SK-N-SH treated with all-trans-retinoic acid at 6 μM for 48 hours (cell line): ENCODE results near the gene RERE.

Source experiments
- ATAC-seq: fragments of 200-7000 bp; cut with Tn5 transposase; 3 replicates; pipeline ENCODE4 v1.9.1; 2020; ENCODE audit warnings: mild to moderate bottlenecking, moderate library complexity
- ARNTL ChIP-seq: fragments of 450-650 bp; formaldehyde crosslinking; IDR thresholded peaks from 2 replicates; pipeline ENCODE4 v1.5.0; 2020; ENCODE audit warnings: low read depth, mild to moderate bottlenecking, moderate library complexity, borderline replicate concordance
- BACH2 ChIP-seq: fragments of 250-450 bp; sonication (Bioruptor Pico); IDR thresholded peaks from 2 replicates; pipeline ENCODE4 v1.9.0; 2021; ENCODE audit warnings: mild to moderate bottlenecking, borderline replicate concordance
- CREB5 ChIP-seq: fragments of 250-450 bp; sonication (Bioruptor Pico); IDR thresholded peaks from 2 replicates; pipeline ENCODE4 v1.5.1; 2020; ENCODE audit warnings: low read depth, mild to moderate bottlenecking, moderate library complexity
- CSDC2 ChIP-seq: fragments of 250-450 bp; sonication (Bioruptor Pico); IDR thresholded peaks from 2 replicates; pipeline ENCODE4 v1.5.0; 2020; ENCODE audit warnings: mild to moderate bottlenecking, moderate library complexity
- CSRNP3 ChIP-seq: fragments of 250-450 bp; sonication (Bioruptor Pico); IDR thresholded peaks from 2 replicates; pipeline ENCODE4 v1.5.1; 2021; ENCODE audit warnings: mild to moderate bottlenecking, moderate library complexity
- ESRRG ChIP-seq: fragments of 250-450 bp; sonication (Bioruptor Pico); IDR thresholded peaks from 2 replicates; pipeline ENCODE4 v1.6.1; 2021; ENCODE audit warnings: mild to moderate bottlenecking
- GLIS3 ChIP-seq: fragments of 250-450 bp; sonication (Bioruptor Pico); IDR thresholded peaks from 2 replicates; pipeline ENCODE4 v1.5.0; 2020; ENCODE audit warnings: mild to moderate bottlenecking, moderate library complexity
- ISL1 ChIP-seq: fragments of 250-450 bp; sonication (Bioruptor Pico); IDR thresholded peaks from 2 replicates; pipeline ENCODE4 v2.1.2; 2022; ENCODE audit warnings: mild to moderate bottlenecking, moderate library complexity
- OSR1 ChIP-seq: fragments of 250-450 bp; sonication (Bioruptor Pico); IDR thresholded peaks from 2 replicates; pipeline ENCODE4 v1.8.0; 2022; ENCODE audit warnings: moderate library complexity, mild to moderate bottlenecking, inconsistent platforms
- PATZ1 ChIP-seq: fragments of 250-450 bp; sonication (Bioruptor Pico); IDR thresholded peaks from 2 replicates; pipeline ENCODE4 v1.8.0; 2020; ENCODE audit warnings: mild to moderate bottlenecking, moderate library complexity, borderline replicate concordance
- POU6F1 ChIP-seq: fragments of 250-450 bp; sonication (Bioruptor Pico); IDR thresholded peaks from 2 replicates; pipeline ENCODE4 v1.8.0; 2021; ENCODE audit warnings: low read depth, mild to moderate bottlenecking, moderate library complexity, borderline replicate concordance
- PPARA ChIP-seq: fragments of 250-450 bp; sonication (Bioruptor Pico); IDR thresholded peaks from 2 replicates; pipeline ENCODE4 v1.5.0; 2020; ENCODE audit warnings: mild to moderate bottlenecking, borderline replicate concordance
- RARB ChIP-seq: fragments of 250-450 bp; sonication (Bioruptor Pico); IDR thresholded peaks from 2 replicates; pipeline ENCODE4 v1.8.0; 2021; ENCODE audit warnings: mild to moderate bottlenecking, moderate library complexity
- SNAI2 ChIP-seq: fragments of 250-450 bp; sonication (Bioruptor Pico); IDR thresholded peaks from 2 replicates; pipeline ENCODE4 v1.5.0; 2020; ENCODE audit warnings: mild to moderate bottlenecking, moderate library complexity
- TCF4 ChIP-seq: fragments of 250-450 bp; sonication (Bioruptor Pico); IDR thresholded peaks from 2 replicates; pipeline ENCODE4 v1.8.0; 2021; ENCODE audit warnings: mild to moderate bottlenecking, moderate library complexity, borderline replicate concordance
- TOX ChIP-seq: fragments of 250-450 bp; sonication (Bioruptor Pico); IDR thresholded peaks from 2 replicates; pipeline ENCODE4 v1.8.0; 2021; ENCODE audit warnings: mild to moderate bottlenecking, moderate library complexity, borderline replicate concordance
- TSHZ2 ChIP-seq: fragments of 250-450 bp; sonication (Bioruptor Pico); IDR thresholded peaks from 2 replicates; pipeline ENCODE4 v1.5.0; 2020; ENCODE audit warnings: mild to moderate bottlenecking, moderate library complexity
- ZC3H10 ChIP-seq: fragments of 250-450 bp; sonication (Bioruptor Pico); IDR thresholded peaks from 2 replicates; pipeline ENCODE4 v1.5.1; 2021; ENCODE audit warnings: mild to moderate bottlenecking, moderate library complexity
- ZFP3 ChIP-seq: fragments of 250-450 bp; sonication (Bioruptor Pico); IDR thresholded peaks from 2 replicates; pipeline ENCODE4 v1.5.0; 2020; ENCODE audit warnings: mild to moderate bottlenecking, moderate library complexity
- ZFP30 ChIP-seq: fragments of 450-650 bp; formaldehyde crosslinking; IDR thresholded peaks from 2 replicates; pipeline ENCODE4 v1.5.0; 2022; ENCODE audit warnings: mild to moderate bottlenecking, moderate library complexity
- ZNF565 ChIP-seq: fragments of 450-650 bp; formaldehyde crosslinking; conservative IDR thresholded peaks from 2 replicates; pipeline ENCODE4 v1.5.0; 2020; ENCODE audit warnings: low read depth, mild to moderate bottlenecking, moderate library complexity
- ZNF70 ChIP-seq: fragments of 450-650 bp; formaldehyde crosslinking; IDR thresholded peaks from 2 replicates; pipeline ENCODE4 v1.5.0; 2020; ENCODE audit warnings: mild to moderate bottlenecking, moderate library complexity
- ZNF8 ChIP-seq: fragments of 450-650 bp; formaldehyde crosslinking; IDR thresholded peaks from 2 replicates; pipeline ENCODE4 v1.5.0; 2020; ENCODE audit warnings: mild to moderate bottlenecking, moderate library complexity

Gene RERE

GRCh38 chr1:8679929-8680663, 137.3 kb downstream of the RERE start:
- TF ChIP-seq ZNF70 (CRISPR knock-in tag) (no peak), TCF4 (CRISPR knock-in tag) (no peak), ARNTL (no peak), ZNF8 (CRISPR knock-in tag) (no peak), BACH2 (CRISPR knock-in tag) (no peak), ZNF565 (CRISPR knock-in tag) (no peak), CSDC2 (CRISPR knock-in tag) (no peak), ZC3H10 (CRISPR knock-in tag) (no peak), GLIS3 (CRISPR knock-in tag) (no peak), SNAI2 (CRISPR knock-in tag) (no peak), OSR1 (CRISPR knock-in tag) (no peak), ZFP3 (CRISPR knock-in tag) (no peak), TOX (CRISPR knock-in tag) (no peak), ISL1 (no peak), ZFP30 (CRISPR knock-in tag) (no peak), PPARA (CRISPR knock-in tag) (no peak), POU6F1 (no peak), ESRRG (no peak), CREB5 (no peak)
- ATAC-seq: no peak

GRCh38 chr1:8679395-8679800, 138.0 kb downstream of the RERE start:
- ATAC-seq: peak; percentile 82
- TF ChIP-seq ZNF565 (CRISPR knock-in tag) (no peak), ISL1 (peak; percentile 57)

GRCh38 chr1:8678673-8679394, 138.6 kb downstream of the RERE start:
- TF ChIP-seq OSR1 (CRISPR knock-in tag) (no peak), SNAI2 (CRISPR knock-in tag) (no peak), TOX (CRISPR knock-in tag) (no peak), ARNTL (no peak), TSHZ2 (CRISPR knock-in tag) (no peak), ZFP3 (CRISPR knock-in tag) (no peak), CSDC2 (CRISPR knock-in tag) (no peak), RARB (no peak), ESRRG (no peak), ISL1 (no peak), PATZ1 (CRISPR knock-in tag) (no peak), CREB5 (no peak), BACH2 (CRISPR knock-in tag) (no peak), POU6F1 (no peak), ZFP30 (CRISPR knock-in tag) (no peak), ZNF8 (CRISPR knock-in tag) (no peak), CSRNP3 (CRISPR knock-in tag) (no peak), PPARA (CRISPR knock-in tag) (no peak), ZC3H10 (CRISPR knock-in tag) (no peak), TCF4 (CRISPR knock-in tag) (no peak)
- TF ChIP-seq, all 23 proteins: peak for 0
- peak; percentile 29 for ATAC-seq
